Stimulated activated CD8-positive, alpha-beta memory T cell treated with anti-CD3 and anti-CD28 coated beads, Interleukin-12 subunit alpha, Interleukin-12 subunit beta, amount 100 ng/mL, for 24 hours (primary cell): Measurements from ENCODE around the gene TMEM138.
"Not testable (repeated sequence)": the region's sequence is repeated elsewhere in the genome, so short reads cannot be mapped to it uniquely, and the experiment has no call there.

Experiments
- DNase-seq: peaks from one replicate; pipeline ENCODE4 v3.0.0-alpha.2; 2020; ENCODE audit errors: extremely low read depth

TMEM138 gene

DNA sequence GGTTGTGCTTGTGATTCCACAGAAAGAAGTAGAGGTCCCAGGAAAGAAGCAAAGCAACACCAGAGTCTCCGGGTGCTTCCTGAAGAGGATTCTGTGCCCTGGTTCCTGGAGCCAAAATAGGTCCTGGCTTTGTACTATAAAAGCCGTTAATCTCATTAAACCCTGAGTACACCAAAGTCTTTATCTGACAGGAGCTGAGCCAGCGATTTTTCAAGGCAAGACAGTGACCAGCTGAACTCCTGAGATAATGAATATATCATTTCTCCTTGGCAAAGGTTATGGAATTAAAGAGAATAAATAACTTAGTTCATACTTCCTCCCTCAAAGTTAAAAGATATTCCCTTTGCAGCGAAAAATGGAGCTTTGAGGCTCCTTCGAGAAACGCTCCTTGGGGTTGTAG, 5.2 kb downstream of the TMEM138 start:
- DNase-seq = no peak

DNA sequence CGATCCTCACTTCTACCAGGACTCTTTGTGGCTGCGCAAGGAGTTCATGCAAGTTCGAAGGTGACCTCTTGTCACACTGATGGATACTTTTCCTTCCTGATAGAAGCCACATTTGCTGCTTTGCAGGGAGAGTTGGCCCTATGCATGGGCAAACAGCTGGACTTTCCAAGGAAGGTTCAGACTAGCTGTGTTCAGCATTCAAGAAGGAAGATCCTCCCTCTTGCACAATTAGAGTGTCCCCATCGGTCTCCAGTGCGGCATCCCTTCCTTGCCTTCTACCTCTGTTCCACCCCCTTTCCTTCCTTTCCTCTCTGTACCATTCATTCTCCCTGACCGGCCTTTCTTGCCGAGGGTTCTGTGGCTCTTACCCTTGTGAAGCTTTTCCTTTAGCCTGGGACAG, 6.5 kb downstream of the TMEM138 start:
- no peak for DNase-seq

DNA sequence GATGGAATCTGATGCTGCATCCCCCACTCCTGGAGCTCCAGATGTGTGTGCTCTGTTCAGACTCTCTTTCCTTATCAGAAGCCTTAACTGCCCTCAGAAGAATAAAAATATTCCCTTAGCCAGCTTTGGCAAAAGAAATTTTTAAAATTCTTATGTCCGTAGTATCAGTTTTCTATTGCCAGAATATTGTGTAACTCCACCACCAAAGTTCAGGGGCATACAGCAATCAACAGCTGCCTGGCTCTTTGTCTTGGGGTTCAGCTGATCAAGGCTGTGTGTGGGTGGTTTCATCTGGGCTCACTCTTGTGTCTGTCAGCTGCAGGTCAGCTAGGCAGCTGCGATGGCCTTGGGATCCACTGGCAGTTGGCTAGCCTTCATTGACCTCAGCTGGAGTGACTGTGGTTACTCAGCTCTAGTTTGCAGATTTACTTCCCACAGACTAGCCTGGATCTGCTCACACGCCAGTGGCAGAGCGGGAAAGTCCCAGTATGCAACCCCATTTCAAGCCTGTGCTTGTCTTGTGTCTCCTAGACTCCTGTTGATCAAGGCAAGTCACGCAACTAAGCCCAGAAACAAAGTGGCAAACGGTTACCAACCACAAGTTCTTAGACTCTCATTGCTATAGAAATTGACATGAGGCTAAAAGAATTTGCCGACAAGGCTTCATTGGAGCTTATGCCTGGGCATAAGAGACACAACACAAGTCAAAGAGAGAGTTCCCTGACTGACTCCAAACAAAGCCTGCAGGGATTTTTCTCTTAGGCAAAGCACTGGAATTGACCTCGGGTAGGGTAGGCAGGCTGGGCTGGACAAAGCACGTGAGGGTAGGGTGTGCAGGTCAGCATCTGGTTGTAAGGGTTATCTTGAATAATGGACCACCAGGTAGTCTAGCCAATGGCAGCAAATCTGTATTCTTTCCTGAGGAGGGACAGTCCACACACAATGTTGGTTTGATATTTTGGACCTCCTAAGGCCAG, 7.5 kb downstream of the TMEM138 start:
- no peak for DNase-seq

DNA sequence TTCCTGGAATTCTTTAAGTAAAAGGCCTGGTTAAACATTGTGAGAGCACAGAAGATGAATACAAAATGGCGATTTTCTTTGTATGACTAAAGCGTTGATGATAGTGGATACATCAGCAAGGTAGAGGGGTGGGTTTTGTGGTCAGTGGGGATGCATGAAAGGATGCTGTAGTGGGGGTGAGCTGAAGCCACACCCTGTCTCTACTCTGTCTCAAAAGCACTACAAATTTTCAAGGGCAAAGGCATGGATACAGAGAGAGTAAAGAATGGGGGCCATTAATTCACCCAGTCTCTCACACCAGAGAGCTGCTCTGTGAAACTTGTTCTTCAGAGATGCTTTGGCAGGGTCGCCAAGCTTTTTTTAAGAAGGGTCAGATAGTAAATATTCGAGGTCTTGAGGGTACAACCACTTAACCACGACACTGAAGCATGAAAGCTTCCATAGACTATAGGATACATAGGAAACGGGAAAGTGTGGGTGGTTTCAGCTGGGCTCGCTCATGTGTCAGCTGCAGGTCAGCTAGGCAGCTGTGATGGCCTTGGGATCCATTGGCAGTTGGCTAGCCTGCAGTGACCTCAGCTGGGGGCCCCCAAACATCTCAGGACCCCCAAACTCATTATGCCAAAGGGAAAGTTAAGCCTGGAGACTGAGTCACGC, 8.3 kb downstream of the TMEM138 start:
- no peak for DNase-seq

DNA sequence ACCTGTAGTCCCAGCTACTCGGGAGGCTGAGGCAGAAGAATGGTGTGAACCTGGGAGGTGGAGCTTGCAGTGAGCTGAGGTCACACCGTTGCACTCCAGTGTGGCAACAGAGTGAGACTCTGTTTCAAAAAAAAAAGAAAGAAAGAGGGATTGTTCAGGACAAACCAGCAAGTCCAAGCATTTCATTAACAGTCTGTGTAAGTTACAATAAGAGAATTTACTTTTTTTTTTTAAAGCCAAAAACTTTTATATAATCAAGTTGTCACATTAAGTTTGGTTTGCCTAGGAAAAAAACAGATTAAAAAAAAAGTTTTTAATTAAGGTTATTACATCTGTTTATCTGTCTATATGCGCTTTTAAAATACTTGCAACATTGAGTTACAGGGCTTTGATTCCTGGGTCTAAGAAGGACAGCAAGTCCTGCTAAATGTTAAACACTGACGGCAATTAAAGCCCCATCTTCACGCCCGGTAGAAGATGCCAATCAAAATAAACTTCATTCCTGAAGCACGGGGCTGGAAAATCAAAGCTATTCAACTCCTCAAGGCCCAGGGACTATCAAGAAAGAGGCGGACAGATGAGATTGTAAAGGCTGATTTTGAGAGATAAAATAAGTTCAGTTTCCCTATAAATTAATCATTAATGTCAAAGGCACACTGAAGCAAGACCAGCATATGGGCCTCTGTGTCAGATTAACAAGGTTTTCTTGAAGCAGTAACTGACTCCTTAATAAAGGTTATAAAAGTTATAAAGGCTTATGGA, 10.7 kb downstream of the TMEM138 start:
- DNase-seq = no peak

DNA sequence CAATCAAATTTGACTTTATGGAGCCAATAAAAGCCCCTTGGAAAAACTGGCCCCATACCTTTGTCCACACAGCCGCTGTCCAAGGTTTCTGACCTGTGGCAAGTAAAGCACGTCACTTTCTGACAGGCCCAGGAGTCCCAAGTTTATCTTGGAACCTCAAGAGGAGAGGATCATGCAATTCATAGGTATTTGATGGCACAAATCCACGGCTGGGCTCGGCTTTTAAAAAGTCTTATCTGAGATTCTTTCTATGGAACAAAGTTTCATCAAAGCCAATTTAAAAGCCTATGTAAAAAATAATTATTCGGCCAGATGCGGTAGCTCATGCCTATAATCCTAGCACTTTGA, 13.6 kb downstream of the TMEM138 start:
- no peak for DNase-seq

DNA sequence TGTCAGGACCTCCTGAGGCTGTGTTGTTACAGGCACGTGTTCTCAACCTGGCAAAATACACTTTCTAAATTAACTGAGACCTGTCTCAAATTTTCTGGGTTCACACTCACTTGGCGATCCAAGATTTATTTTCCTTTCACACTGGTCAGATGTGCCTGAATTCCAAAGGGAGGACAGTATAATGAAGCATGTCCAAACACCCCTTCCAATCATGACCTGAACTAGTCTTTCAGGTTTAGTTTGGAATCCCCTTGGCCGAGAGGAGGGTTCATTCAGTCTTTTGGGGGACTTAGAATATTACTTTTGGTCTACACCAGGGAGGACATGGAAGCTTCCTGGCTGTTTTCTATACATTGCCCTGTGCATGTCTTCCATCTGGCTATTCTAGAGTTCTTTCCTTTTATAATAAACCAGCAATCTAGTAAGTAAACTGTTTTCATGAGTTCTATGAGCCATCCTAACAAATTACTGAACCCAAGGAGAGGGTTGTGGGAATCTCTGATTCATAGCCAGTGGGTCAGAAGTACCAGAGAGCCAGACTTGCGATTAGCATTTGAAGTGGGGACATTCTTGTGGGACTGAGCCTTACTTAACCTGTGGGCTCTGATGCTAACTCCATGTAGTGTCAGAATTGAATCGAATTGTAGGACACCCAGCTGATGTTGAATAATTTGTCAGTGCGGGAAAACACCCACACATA, 15.4 kb downstream of the TMEM138 start:
- no peak for DNase-seq

DNA sequence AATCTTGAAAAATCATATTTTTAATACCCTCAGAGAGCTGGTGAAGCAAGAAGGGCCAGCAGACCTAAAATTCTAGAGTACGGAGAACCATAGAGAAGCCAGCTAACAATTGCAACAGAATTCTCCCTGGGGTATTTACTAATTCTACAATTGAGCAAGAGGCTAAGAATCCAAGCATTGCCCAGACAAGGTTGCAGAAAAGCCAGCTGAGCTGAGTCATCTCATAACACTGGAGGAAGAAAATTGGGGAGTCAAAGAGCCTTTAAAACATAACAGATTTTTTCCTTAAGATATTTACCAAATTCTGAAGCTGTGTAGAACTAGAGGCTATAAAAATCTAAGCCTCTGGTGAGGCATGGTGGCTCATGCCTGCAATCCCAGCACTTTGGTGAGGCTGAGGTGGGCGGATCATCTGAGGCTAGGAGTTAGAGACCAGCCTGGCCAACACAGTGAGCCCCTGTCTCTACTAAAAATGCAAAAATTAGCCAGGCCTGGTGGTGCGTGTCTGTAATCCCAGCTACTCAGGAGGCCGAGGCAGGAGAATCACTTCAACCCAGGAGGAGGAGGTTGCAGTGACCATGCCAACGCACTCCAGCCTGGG, 16.6 kb downstream of the TMEM138 start:
- no peak for DNase-seq

DNA sequence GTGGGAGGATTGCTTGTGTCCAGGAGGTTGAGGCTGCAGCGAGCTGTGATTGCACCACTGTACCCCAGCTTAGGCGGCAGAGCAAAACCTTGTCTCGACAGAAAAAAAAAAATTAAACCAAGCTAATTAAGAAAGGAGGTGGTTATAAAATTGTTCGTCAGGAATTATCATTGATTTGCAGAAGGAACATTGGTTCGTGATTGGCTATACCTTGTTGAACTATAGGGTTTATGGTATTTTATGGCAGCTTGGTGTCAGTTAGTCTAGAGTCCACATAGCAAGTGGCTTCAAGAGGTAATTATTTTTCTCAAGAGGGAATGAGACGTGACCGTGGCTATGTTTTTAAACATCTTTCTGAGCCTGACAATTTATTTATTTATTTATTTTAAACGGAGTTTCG, 18.7 kb downstream of the TMEM138 start:
- no peak for DNase-seq

DNA sequence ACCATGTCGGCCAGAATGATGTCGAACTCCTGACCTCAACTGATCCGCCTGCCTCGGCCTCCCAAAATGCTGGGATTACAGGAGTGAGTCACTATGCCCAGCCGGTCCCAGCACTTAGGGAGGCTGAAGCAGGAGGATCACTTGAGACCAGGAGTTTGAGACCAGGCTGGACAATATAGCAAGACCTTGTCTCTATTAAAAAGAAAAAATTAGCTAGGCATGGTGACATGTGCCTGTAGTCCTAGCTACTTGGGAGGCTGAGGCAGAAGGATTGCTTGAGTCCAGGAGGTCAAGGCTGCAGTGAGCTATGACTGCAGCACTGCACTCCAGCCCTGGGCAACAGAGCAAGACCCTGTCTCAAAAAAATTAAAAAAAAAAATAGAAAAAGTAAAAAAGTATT, 21.7 kb downstream of the TMEM138 start:
- DNase-seq = not testable (repeated sequence)

DNA sequence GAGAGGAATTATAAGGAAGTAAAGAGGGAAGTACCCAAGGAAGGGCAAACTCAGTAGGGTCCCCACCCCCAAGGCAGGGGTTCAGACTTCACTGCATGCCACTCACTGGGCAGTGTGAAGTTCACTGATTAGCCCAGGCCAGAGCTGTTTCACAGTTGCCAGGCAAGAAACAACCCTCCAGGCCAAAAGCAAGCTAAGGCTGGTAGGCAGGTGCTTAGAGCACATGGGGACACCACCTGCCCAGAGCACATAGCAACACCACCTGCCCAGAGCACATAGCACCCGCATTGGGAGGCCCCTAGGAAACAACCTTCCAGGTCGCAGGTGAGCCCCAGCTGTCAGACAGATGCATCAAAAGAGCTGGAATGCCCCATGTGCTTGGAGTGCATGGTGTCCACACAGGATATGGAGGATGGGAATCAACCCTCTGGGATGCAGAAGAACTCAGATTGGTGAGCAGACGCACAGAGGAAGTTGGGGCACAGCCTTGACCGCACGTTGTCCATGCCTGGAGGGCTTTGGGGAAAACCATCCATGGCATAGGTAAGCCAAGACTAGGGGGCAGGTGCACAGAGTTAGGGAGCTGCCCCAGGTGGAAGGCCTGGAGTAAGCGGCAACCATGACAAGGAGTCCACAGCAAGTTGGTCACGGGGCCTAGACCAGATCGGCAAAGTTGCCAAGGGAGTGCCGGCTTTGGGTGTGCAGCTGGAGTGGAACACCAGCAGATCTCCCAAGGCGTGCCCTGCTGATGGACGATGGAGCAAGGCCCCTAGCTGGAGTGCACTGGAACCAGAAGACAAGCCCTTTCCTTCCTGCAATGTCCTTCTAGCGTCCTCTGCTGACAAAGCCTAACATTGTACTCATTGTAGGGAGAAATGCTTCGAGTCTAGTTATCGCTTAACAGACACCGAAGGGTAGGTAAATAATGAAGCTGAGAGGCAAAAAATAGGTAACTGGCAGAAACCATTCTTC, 22.4 kb downstream of the TMEM138 start:
- DNase-seq = no peak

DNA sequence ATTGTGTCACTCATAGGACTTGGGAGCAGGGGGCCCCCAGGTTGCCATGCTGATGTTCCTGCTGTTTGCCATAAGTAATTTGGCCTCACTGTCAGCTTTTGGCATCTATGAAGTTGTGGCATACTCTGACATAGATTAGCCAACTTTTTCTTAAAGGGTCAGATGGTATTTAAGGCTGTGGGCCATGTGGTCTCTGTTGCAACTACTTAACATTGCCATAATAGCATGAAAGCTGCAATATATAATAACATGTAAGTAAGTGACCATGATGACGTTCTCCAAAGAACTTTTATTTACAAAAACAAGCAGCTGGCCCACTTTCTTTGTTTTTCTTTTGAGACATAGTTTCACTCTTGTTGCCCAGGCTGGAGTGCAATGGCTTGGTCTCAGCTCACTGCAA, 28.0 kb downstream of the TMEM138 start:
- no peak for DNase-seq

DNA sequence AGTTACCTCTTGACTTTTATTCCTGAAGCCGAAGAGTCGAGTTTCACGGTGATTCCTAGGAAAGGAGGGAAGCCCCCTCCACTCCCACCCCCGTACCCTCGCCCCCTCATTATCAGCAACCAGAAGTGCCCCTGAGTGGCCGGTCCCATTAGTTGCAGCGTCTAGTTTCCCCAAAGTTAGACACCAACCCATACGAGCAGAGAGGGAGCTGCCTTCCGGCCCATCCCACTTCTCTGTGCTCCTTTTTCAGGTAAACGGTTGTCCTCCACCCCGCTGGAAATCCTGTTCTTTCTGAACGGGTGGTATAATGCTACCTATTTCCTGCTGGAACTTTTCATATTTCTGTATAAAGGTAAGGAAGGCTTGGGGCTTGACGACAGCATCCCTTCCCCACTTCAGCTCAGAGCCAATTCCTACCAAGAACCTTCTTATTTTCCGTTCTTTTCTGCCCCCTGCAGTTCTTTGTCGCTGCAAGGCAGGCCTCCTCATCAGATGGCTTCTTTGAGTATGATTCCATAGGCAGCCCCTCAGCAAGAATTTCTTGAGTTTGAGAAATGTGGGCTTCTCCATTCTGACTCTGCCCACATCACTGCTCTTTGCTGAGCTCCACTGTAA, 30.9 kb downstream of the TMEM138 start:
- no peak for DNase-seq

DNA sequence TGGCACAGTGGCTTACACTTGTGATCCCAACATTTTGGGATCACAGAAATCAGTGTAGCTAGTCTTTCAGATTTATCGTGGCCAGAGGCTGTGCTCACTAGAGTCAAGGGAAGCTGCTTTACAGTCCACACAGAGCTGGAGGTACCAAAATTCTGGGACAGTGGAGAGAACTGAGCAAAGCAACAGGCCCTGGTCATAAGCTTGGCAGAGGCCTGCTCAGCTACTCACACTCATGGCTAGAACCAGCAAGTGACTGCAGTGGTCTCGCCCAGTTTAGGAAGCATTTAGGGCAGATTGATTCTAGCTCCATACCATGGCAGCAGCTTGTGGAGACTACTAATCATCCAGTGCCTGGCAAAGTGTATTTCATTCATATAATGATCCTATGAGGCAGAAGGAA, 39.0 kb downstream of the TMEM138 start:
- DNase-seq = no peak

DNA sequence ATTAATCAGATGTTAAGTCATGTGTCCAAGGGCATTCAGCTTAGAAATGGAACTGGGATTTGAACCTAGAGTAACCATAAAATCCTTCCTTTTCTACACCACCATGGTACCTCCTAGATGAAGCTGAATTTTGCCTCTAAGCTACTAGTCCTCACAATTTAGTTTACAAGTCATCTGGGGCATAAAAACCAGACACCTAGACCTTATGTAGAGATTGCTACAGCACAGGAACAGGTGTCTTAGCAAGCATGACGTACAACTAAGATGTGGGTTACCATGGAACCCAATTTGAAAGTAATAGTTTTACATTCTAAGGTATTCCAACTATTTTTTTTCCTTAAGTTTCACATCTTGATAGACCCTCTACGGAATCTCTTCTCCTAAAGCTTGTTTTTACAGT, 39.4 kb downstream of the TMEM138 start:
- no peak for DNase-seq

DNA sequence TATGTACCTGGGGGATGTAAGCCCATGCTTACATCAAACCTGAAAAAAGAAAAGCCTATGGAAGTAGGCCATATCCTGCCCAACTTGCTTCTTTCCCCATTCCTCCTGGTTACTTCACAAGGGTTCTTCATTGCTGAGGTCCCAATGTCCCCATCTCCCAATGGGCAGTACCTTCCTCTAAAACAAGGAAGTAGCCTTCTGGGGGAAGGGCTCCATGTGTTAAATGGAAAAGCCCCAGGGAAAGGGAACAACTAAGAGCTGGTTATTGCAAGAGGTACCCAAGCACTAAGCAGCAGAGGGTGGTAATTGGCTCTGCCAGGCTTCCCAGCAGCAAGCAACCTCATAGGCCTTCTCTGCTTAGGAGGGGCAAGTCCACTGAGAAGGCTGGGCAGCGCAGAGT, 41.5 kb downstream of the TMEM138 start:
- no peak for DNase-seq

DNA sequence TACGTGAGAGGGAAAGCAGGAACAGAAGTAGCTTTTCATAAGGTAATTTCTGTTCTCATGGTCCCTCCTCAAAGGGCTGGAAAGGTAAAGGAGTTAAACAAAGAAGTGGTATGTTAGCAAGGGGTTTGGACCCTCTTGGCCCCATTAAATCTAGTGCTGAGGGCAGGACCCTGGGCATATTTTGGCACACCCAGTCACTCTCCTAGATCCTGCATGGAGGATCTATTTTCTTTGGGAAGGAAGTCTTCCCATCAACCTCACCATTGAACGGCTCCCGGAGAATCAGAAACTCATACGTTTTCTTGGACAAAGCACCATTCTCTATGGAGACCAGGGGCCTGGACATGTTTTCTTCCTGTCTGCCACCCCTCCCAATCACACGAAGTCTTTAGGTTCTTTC, 41.9 kb downstream of the TMEM138 start:
- DNase-seq = no peak

DNA sequence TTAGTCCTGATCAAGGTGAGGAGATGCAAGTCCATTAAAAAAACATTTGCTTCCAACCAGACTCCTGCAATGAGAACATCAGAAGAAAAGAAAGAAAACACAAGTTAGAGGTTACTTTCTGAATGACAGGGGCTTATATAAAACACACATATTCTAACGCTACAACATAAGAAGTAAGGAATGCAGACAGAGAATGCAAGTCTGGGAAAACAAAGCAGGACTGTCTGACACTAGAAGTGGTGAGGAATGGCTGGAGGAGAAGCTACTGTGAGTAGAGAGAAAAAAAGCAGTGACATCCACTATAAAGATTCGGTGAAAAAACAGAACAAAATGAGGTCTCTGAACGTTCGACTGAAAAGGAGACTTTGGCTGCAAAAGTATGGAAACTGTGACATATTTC, 42.5 kb downstream of the TMEM138 start:
- no peak for DNase-seq

DNA sequence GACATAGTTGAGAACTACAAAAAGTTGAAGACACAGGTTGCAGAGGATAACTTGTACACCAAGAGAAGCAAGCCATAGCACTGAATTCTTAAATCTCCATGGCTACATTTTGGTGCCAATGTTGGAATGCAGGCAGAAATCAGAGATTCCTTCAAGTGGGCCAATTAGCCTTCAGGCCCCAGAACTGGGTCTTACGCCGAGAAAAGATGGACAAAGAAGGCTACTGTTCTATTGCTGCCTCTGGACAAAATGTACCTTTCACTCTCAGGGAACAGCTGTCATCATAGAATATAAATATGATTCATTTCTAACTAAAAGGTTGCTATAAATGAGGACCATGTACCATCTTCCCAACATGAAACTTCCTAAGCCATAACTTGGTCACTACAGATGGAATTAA, 43.9 kb downstream of the TMEM138 start:
- DNase-seq = no peak
